Gastrocnemius medialis (tissue), 4 donors: Measurements from ENCODE around the gene UBAP2. TPM values are rescaled to one million over a fixed set of nuclear protein-coding genes. Genes with fewer than 3 reads are reported as not detected.
A peak's percentile ranks its signal among the peaks of the same experiment; 100 is the strongest.

Experiments used
- ATAC-seq, 2 donors: fragments of 150-250 bp; one replicate each; pipeline ENCODE4 v1.9.1; 2016
- DNase-seq, 2 donors: peaks; one replicate each; pipeline ENCODE4 v3.0.0-alpha.2; 2019
- H3K27ac ChIP-seq, 4 donors: fragments of 200-600 bp; sonication (generic); 1 replicate in 1 of 4; 2 replicates in 3 of 4; pipeline ENCODE4 v1.5.1; 2016 to 2018; ENCODE audit warnings: mild to moderate bottlenecking in 2 of 4, moderate library complexity in 1 of 4
- H3K27me3 ChIP-seq, 3 donors: fragments of 200-600 bp; sonication (generic) in 2 of 3; 1 replicate in 1 of 3; 2 replicates in 2 of 3; pipeline versions ENCODE4 v1.5.1 to v1.6.0; 2016 to 2019; ENCODE audit warnings: mild to moderate bottlenecking in 1 of 3, moderate library complexity in 1 of 3
- H3K36me3 ChIP-seq, 2 donors: fragments of 200-600 bp; sonication (generic) in 1 of 2; one replicate each; pipeline ENCODE4 v1.5.1; 2017 to 2018
- H3K4me1 ChIP-seq, 2 donors: fragments of 200-600 bp; sonication (generic) in 1 of 2; one replicate each; pipeline ENCODE4 v1.5.1; 2016 to 2017; ENCODE audit warnings: mild to moderate bottlenecking in 2 of 2
- H3K4me3 ChIP-seq, 4 donors: fragments of 200-600 bp; sonication (generic) in 3 of 4; 1 replicate in 1 of 4; 2 replicates in 3 of 4; pipeline ENCODE4 v1.5.1; 2016 to 2019; ENCODE audit warnings: mild to moderate bottlenecking in 2 of 4
- H3K9me3 ChIP-seq, 3 donors: fragments of 200-600 bp; sonication (generic) in 2 of 3; 1 replicate in 1 of 3; 2 replicates in 2 of 3; pipeline ENCODE4 v1.5.1; 2016 to 2019
- POLR2A ChIP-seq, 2 donors: fragments of 450-650 bp; IDR thresholded peaks; one replicate each; pipeline ENCODE4 v1.6.1; 2017; ENCODE audit warnings: antibody characterized with exemption in 2 of 2, mild to moderate bottlenecking in 2 of 2, moderate library complexity in 2 of 2
- in situ Hi-C, 4 donors: fragments of 200-750 bp; cut with MboI; loops; one replicate each; pipeline versions ENCODE4 v1.15.0 to v1.8.0; 2017; ENCODE audit warnings: low sequenced_read_pairs in 4 of 4
- intact Hi-C: fragments of 100-400 bp; cut with DNase I; formaldehyde crosslinking; loops from one replicate; pipeline ENCODE4 v1.15.1; 2023; ENCODE audit warnings: low total_unique reads
- total RNA-seq, 4 donors: library from RNA; depleted of rRNA; stranded (reverse); fragments of >200 nt; gene quantifications; one replicate each; pipeline versions ENCODE4 v1.1.0 to v1.2.3, GENCODE V29; 2016
- TF ChIP-seq, protein P1 (sequence below), 5 experiments: fragments of 450-650 bp in 3 of 5; fragments of 200-600 bp in 2 of 5; sonication (generic) in 2 of 5; IDR thresholded peaks in 4 of 5; conservative IDR thresholded peaks in 1 of 5; 1 replicate in 4 of 5; 2 replicates in 1 of 5; pipeline ENCODE4 v1.5.1; 2016 to 2019; ENCODE audit warnings: antibody characterized with exemption in 5 of 5, mild to moderate bottlenecking in 3 of 5, moderate library complexity in 3 of 5

UBAP2 gene
- total RNA-seq, 4 donors from 2014 or later, result 14.6 to 26.6 (median 20.9) TPM

DNA sequence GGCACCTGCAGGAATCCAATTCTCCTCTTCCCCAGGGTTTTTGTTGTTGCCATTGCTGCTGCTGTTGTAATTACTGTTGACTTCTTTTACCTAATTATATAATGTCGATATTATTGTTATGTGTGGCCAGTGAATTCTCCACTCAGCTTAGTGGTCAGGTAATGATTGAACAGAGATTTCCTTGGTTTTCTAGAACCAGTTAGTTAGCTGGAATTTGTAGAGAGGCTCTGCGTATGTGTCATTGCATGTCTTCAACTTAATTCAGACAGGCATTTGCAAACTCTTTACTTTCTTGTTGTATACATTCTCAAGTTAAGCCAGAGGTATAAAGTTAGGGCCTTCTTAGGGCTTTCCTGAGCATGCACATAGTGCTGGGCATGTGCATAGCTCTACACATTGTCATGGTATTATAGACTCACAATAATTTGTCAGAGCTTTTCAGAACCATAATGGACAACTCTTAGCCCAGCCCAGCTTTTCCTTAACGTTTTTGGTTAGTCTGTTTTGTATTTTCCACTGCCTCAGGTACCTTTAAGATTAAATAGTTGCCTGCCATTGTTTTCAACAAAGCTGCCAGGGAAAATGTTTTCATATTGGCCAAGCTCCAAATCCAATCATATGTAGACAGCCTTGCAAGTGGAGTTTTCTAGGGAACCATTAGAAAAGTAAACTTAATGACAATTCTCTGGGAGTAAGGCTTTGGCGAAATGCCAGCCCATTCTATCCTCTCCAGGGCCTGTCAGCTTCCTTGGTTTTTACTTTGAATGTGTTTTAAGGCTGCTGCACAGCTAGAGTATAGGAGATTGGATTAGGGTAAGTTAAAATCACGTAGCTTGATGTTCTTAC is 163.6 kb downstream of the UBAP2 start:
- ATAC-seq (no peak), DNase-seq (no peak)
- Histone ChIP-seq H3K9me3 (no peaks in the 10 kb centered on the region), H3K4me1 (peaks cover 44 to 62% of the 10 kb centered on the region in 2 donors), H3K4me3 (no peak overlapping the region), H3K27ac (peak overlapping the region in 1 of 4 donors; percentile 5), H3K27me3 (no peaks in the 10 kb centered on the region), H3K36me3 (no peaks in the 10 kb centered on the region)
- no peak for TF ChIP-seq POLR2A (IDR thresholded peaks at IDR 0.05)
- TF ChIP-seq, protein P1, sequence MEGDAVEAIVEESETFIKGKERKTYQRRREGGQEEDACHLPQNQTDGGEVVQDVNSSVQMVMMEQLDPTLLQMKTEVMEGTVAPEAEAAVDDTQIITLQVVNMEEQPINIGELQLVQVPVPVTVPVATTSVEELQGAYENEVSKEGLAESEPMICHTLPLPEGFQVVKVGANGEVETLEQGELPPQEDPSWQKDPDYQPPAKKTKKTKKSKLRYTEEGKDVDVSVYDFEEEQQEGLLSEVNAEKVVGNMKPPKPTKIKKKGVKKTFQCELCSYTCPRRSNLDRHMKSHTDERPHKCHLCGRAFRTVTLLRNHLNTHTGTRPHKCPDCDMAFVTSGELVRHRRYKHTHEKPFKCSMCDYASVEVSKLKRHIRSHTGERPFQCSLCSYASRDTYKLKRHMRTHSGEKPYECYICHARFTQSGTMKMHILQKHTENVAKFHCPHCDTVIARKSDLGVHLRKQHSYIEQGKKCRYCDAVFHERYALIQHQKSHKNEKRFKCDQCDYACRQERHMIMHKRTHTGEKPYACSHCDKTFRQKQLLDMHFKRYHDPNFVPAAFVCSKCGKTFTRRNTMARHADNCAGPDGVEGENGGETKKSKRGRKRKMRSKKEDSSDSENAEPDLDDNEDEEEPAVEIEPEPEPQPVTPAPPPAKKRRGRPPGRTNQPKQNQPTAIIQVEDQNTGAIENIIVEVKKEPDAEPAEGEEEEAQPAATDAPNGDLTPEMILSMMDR (IDR thresholded peaks at IDR 0.05 in 4 of 5, conservative IDR thresholded peaks at IDR 0.05 in 1 of 5), result no peak
- intact Hi-C loops, result loop anchor here (10.0 kb wide), 1 partner anchor 300 kb away; no protein-coding TSS in a partner anchor
- in situ Hi-C loops, result no loop called here

DNA sequence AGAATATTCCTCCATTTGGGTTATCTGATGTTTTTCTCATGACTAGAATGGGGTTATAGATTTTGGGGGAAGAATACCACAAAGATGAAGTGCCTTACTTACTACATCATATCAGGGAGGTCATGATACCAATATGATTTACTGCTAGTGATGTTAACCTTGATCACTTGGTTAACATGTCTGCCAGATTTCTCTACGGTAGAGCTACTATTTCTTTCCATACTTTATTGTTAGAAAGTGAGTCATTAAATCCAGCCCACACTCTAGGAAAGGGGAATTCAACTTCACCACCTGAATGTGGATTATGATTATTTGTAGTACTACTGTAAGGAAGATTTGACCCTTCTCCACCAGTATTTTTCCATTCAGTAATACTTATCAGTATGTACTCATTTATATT is 167.1 kb downstream of the UBAP2 start:
- peaks cover 57 to 84% of the 10 kb centered on the region in 2 donors for H3K4me1 ChIP-seq
- DNase-seq (no peak), ATAC-seq (peak; percentile 78 to 84)
- in situ Hi-C loops, result no loop called here
- H3K27ac ChIP-seq, result peak overlapping the region; percentile 28 to 70 (median 56)
- intact Hi-C loops, result loop anchor here (10.0 kb wide), 1 partner anchor 303 kb away; no protein-coding TSS in a partner anchor
- H3K9me3 ChIP-seq, result no peaks in the 10 kb centered on the region
- H3K4me3 ChIP-seq, result no peak overlapping the region
- no peaks in the 10 kb centered on the region for H3K27me3 ChIP-seq
- no peak for TF ChIP-seq POLR2A (IDR thresholded peaks at IDR 0.05)
- TF ChIP-seq, protein P1 (IDR thresholded peaks at IDR 0.05 in 4 of 5, conservative IDR thresholded peaks at IDR 0.05 in 1 of 5), result no peak
- H3K36me3 ChIP-seq, result no peaks in the 10 kb centered on the region

DNA sequence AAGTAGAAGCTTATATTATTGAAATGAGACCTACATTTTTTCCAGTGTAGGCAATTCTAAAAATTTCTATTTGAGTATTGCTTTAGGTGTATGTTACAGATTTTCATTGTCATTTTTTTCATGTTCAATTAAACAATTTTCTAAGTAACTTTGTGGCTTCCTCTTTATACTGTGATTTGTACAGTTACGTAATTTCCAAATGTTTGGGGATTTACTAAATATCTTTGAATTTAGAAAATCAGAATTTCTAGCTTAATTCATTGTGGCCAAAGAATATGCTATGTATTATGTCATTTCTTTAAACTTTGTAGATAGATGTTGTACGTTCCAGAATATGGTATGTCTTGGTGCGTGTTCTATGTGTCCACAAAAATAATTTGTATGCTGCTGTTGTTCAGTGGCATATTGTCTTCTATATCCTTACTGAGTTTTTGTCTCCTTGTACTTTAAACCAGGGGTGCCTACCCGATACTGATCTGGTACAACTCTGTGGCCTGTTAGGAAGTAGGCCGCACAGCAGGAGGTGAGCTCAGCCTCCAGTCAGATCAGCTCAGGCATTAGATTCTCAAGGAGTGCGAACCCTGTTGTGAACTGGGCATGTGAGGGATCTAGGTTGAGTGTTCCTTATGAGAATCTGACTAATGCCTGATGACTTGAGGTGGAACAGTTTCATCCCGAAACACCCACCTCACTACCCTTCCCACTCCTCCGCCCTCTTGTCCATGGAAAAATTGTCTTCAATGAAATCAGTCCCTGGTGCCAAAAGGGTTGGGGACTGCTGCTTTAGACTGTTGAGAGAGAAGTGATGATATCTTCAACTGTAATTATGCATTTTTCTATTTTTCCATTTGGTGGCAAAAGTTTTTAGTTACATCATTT is 168.2 kb downstream of the UBAP2 start:
- Histone ChIP-seq H3K4me3 (no peak overlapping the region), H3K4me1 (peaks cover 53 to 80% of the 10 kb centered on the region in 2 donors), H3K27me3 (no peaks in the 10 kb centered on the region), H3K27ac (peak overlapping the region in 3 of 4 donors; percentile 28 to 70 (median 44)), H3K9me3 (no peaks in the 10 kb centered on the region), H3K36me3 (no peaks in the 10 kb centered on the region)
- DNase-seq, result no peak
- in situ Hi-C loops (no loop called here), intact Hi-C loops (loop anchor here (10.0 kb wide), 1 partner anchor 304 kb away; no protein-coding TSS in a partner anchor)
- TF ChIP-seq, protein P1 (IDR thresholded peaks at IDR 0.05 in 4 of 5, conservative IDR thresholded peaks at IDR 0.05 in 1 of 5), result no peak
- TF ChIP-seq POLR2A (IDR thresholded peaks at IDR 0.05), result no peak
- ATAC-seq, result no peak

DNA sequence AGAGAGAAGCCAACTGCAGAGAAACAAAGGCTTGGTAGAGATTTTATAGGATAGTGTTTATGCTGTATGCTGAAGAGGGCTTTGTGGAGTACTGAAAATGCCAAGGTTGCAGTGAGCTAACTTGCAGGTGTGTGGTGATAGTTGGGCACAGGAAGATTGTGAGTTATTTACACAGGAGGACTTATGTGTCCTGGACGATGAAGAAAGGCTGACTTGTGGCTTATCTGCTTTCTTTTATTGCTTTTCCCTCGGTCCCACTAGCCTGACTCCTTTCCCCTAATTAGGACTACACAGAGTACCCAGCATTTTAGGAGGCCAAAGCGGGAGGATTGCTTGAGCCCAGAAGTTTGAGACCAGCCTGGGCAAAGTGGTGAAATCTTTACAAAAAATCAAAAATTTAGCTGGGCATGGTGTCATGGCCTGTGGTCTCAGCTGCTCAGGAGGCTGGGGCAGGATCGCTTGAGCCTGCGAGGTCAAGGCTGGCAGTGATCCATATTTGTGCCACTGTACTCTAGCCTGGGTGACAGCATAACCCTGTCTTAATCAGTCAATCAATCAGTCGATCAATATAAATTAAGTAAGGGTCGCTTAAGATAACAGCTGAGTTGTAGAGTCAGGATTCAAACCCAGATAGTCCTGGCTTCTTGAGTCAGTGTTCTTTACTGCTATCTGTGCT is 169.9 kb downstream of the UBAP2 start:
- in situ Hi-C loops (no loop called here), intact Hi-C loops (no loop called here)
- H3K27ac ChIP-seq, result peak overlapping the region; percentile 59 to 70 (median 65)
- DNase-seq (no peak), ATAC-seq (no peak)
- no peaks in the 10 kb centered on the region for H3K27me3 ChIP-seq
- no peak for TF ChIP-seq POLR2A (IDR thresholded peaks at IDR 0.05)
- TF ChIP-seq, protein P1 (IDR thresholded peaks at IDR 0.05 in 4 of 5, conservative IDR thresholded peaks at IDR 0.05 in 1 of 5), result no peak
- H3K36me3 ChIP-seq, result no peaks in the 10 kb centered on the region
- no peak overlapping the region for H3K4me3 ChIP-seq
- no peaks in the 10 kb centered on the region for H3K9me3 ChIP-seq
- peaks cover 44 to 68% of the 10 kb centered on the region in 2 donors for H3K4me1 ChIP-seq
